ENCODE measurements around the gene FLT3.

The FLT3 gene

DNA sequence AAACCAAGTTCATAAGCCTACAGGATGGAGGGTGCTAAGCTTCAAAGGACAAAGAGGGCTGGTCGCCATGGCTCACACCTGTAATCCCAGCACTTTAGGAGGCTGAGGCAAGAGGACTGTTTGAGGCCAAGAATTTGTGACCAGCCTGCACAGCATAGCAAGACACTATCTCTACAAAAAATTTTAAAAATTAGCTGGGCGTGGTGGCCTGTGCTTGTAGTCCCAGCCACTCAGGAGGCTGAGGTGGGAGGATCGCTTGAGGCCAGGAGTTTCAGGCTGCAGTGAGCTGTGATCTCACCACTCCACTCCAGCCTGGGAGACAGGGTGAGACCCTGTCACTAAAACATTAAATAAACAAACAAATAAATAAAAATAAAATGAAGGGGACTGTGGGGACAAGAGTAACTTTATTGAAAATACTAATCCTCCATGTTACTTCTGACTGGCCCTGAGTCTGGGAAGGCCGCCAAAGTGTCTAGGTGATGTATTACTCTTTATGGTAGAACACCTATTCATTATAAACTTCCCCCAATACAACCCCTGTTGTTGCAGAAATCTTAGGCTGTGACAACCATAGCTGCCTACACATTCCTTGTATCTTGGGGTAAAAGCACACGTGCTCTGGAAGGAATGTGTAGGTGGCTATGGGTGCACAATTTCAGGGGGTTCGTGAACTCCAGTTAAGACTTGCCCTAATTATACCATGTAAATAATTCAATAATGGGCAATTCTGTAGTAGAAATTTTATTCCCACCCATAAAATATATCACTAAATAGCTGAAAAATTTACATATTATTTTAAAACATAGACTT is 97.3 kb downstream of the FLT3 start:
- DNase-seq (ENCODE audit: low read depth, low spot score), result no peak

DNA sequence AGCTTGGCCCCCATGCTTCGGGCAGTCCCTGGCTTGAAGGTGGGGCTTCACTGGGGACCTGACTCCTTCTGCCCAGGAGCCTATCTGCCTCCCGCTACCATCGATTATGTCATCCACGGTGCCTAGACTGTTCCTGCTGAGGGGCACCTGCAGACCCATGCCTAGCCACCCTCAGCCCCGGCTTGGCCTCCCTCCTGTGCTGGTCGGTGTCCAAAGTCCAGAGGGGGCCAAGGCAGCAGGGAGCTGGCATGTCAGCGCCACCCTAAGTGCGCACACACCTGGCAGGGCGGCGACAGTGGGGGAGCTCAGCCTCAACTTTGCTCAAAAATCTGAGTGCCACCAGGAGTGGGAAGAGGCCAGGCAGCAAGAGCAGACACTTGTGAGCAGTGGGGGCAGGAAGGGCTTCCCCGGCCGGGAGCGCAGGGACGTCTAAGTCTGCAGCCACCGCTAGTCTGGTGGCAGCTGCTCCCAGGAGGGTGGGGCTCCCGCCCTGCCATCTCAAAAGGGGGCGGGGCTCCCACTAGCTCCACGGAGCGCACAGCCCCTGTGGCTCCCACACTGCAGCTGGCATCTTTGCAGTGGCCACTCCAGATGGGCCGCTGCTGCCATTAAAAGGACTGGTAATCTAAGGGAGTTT is 98.4 kb downstream of the FLT3 start:
- no peak for DNase-seq (ENCODE audit: low read depth, low spot score)

DNA sequence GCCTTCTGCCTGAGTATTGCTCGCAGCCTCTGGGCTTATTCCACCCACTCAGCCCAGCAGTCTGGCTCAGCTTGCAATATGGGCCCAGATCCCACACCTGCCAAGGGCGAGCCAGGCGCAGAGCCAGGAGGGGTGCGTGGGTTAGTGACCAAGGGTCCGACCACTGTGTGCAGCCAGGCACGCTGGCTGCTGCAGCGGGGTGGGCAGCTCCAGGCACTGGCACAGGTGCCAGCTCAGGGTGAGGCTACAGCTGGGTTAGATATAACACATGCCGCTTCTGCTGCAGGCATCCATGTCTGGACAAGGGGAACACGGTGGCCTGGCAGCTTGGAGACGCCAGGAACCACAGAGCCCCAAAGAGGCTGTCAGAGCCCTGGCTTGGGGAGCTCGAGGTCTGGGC is 99.3 kb downstream of the FLT3 start:
- DNase-seq (ENCODE audit: low read depth, low spot score), result no peak

DNA sequence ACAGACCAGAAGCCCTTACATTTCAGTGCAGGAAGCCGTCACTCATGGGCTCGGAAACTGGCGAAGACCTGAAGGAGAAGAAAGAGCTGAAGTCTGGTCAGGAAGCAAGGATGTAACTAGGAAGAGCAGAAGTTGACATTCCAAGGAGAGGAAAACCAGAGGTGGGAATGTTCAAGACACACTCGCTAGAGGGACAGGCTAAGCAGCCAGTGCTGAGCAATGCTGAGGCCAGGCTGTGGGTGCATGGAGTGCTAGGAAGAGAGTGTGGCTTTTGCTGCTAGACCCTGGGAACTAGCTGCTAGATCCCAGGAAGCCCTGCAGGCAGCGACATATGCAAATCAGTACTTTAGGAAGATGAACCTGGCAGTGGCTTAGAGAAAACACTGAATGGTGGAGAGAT is 99.8 kb downstream of the FLT3 start:
- DNase-seq (ENCODE audit: low read depth, low spot score), result no peak

DNA sequence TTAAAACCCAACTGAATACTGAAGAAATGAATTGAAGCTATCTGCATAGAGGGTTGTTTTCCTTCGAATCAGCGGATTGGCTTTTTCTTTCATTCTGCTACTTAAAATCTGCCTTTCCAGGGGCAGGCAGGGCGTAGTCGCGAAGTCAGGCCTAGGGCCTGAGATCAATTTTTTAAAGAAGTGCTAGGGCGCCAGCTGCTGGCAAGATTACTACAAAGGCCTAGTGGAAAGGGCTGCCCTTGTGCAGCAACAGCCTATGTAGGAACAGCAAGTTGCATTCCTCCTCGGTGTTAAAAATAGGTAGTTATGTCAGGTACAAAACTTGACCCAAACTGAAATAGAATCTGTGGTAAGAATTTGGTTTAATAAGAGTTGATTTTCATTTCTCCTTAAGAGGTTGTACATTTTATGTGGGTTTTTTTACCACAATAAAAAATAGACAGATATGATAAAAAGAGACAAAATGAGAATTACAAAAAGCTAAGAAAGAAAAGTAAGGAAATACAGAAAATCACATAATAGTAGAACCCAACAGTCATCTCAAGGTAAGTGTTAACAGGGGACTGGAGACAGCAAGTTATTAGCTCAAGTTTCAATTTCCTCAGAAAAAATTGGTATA is 102.4 kb downstream of the FLT3 start:
- no peak for DNase-seq (ENCODE audit: low read depth, low spot score)

DNA sequence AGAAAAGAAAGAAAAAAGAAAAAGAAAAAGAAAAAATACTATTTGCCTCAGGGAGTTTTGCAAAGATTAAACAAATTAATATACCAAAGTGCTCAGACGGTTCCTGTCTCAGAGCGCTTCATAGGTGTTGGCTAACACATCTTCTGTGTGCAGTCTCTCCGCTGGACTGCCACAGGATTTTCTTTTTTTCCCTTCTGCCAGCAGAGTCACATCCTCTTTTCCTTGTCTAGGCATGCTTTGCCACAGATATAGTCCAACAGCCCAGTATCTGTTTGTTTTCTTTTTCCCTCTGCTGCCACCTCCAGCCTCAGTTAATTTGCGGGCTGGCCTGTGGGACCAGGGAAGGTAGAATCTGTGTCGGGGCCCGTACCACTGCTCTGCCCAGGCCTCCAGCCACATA is 108.5 kb downstream of the FLT3 start:
- DNase-seq (ENCODE audit: low read depth, low spot score), result no peak

DNA sequence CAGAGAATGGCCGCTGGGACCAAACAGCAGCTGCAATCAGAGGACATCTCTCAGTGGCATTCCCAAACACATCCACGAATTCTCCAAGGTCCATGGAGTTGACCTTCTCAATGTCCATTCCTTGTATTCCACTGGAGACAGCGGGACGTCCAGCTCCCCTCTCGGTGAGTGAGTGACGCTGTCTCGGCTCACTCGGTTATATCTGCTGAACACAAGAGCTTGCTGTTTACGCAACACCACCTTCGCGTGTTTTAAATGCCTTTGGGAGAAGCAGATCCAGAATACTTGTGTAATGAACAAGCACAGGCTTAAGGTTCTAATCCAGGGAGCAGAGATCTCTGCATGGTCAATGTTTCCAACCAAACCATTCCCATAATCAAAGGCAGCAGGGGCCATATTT is 111.9 kb downstream of the FLT3 start, which contains the start of gene URAD:
TSS of gene URAD (minus strand) at position 174 of the 400 bp plus-strand sequence. CDS start at position 118, 56 bp downstream.
- DNase-seq (ENCODE audit: low read depth, low spot score), result no peak

DNA sequence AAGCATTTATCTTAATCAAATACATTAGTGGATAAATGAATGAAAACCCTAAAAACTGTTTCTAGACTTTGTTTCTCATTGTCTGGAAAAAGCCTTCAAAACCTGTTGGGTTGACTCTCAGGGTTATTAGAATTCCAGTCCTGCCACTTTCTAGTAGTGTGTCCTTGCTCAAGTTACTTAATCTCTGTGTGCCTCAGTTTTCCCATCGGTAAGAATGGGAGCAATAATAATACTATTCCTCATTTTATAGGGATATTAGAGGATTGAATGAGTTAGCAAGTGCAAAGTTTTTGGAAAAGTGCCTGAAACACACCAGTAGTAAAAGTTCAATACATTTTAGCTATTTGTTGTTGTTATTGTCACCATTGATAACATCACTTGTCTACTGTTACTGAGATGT is 114.8 kb downstream of the FLT3 start:
- no peak for DNase-seq (ENCODE audit: low read depth, low spot score)

DNA sequence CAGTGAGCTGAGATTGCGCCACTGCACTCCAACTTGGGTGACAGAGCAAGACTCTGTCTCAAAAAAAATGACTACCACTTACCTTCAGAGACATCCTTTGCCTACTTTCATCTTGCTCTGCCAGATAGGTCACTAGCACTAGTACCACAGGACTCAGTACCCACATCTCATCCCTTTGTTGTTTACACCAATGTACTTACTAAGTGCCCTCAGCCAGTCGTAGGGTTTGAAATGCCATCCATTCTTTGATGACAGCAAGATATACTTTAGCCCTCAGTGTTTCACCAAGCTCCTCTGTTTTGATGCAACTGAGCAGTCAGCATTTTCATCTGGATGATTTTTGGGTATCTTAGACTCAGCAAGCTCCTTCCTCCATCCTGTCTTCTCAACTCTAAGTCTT is 118.0 kb downstream of the FLT3 start:
- no peak for DNase-seq (ENCODE audit: low read depth, low spot score)

DNA sequence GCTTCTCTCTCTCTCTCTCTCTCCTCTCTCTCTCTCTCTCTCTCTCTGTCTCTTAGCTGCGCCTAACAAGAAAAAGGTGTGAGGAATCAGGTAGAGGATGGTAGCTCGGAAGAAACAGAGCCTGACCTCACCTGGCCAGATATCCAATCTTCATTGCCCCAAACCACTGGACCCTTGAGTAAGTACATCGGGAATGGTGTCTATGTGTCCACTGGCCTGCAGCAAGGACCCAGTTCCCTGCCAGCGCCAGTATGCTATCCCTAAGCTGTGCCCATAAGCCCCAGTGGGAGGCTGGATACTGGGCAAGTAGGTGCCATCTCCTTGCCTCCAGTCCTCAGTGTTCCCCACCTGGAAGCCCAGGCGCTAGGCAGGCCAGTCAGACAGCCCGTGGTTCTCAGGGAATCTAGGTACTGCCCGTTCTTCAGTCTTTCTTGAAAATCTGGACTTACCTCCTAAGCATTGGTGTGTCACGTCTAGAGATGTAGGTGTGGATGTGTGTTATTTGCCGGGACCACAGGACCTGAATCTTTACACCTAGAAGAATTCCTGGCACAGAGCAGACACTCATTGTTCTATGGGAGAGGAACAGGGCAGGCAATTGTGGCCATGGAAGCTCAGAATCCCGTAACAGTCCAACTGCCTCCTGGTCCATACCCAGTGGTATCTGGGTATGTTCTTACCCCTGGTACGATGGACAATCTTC is 119.2 kb downstream of the FLT3 start:
- no peak for DNase-seq (ENCODE audit: low read depth, low spot score)

DNA sequence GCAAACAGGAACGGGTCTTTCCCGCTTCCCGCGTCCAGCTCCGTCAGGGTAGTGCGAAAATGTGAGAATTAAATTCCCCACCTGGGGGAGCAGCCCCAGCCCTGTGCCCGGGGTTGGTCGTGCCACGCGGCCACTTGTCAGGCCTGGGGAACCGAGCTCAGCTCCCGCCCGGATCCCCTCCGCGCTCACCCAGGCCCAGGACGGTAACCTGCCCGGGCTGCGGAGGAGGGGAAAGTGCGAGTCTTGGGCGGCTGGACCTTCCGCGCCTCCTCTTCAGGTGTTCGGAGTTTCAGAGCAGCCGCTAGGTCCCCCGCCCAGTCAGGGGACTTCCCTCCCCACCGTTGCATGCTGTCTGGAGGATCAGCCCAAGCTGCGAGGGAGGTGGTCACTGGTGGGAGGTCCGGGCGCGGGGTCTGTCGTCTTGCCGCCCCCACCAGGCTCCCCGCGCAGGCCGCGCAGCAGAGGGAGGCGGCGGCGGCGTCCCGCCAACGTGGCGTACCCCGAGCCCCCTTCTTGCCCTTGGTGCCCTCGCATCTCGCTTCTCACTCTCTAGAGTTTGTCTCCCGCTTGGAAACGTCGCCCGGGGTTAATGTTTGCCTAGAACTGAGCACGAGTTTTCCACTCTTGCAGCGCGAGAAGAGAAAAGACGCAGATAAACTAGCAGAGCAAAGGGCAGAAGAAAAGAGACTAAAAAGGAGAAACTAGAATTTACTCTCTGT is 119.9 kb downstream of the FLT3 start:
- DNase-seq (ENCODE audit: low read depth, low spot score), result no peak

DNA sequence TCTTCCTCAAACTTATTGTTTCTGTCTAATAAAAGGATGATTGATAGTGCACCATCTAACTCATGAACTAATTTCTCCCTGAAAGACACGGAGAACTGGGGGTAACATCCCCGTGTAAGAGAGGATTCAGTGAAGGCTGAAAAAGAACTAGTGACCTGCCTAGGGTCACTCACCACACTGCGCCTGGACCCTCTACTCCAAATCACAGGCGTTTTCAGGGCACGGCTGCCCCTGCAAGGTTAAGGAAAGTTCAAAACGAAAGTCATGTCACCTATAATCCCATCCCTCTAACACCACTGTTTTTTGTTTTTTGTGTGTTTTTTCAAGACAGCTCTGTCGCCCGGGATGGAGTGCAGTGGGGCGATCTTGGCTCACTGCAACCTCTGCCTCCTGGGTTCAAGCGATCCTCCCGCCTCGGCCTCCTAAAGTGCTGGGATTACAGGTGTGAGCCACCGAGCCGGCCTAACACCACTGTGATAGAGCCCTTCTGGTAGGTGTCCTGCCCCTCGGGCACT is 120.6 kb downstream of the FLT3 start:
- DNase-seq (ENCODE audit: low read depth, low spot score), result no peak

DNA sequence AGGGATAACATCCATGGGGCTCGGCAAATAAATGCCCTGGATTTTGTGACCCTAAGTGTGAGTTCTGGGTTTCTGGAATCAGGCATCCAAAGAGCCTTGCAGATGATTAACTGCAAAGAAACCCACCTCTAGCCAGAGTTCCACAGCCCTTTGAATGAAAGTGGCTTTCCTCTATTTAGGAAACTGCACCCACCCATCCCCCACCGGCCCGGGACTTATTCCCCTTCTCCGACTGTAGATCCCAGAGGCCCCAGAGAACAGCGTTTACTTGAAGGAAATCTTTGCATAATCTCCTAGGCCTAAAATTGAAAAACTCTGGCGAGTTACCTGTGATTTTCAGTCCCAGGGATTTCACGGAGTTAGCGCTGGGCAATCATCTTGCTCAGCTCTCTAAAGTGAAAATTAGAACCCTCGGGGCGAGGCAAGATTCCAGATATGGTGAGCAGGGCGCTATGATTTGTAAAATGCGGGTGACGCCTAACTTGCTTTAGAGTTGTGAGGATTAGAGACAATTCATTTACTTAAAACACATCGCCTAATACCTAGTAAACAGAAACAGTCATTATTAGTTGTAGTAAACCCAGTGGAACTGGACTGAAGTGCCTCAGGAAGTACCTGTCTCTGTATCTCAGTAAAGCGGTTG is 121.3 kb downstream of the FLT3 start:
- no peak for DNase-seq (ENCODE audit: low read depth, low spot score)

DNA sequence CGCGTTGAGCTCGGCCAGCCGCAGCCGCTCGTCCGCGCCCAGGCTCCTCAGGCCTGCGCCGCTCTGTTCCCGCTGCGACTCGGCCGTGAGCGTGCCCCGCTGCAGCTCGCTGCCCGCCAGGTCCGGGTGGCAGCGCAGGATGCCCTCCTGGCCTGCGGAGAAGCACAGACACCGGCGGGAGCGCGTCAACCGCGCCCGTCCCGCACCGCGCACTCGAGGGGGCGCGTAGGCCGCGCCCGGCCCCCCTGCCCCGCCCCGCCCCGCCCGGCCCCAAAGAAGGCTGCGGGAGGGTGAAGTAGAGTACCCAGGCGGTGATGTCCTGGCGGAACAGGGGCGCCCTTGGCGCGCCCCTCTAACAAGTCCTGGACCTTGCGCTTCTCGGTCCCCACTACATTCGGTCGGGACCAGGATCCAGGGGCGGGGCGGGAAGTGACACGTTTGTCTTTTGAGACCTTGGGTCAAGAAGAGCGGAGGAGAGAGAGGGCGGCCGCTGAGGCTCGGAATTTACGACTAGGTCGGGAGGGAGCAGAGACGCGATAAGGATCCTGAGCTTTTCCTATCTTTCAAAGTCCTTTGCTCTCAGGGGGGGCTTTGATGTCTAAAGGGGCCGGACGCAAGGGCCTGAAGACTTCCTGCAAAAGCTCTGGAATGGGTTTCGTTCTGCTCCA is 121.9 kb downstream of the FLT3 start:
- DNase-seq (ENCODE audit: low read depth, low spot score), result no peak

DNA sequence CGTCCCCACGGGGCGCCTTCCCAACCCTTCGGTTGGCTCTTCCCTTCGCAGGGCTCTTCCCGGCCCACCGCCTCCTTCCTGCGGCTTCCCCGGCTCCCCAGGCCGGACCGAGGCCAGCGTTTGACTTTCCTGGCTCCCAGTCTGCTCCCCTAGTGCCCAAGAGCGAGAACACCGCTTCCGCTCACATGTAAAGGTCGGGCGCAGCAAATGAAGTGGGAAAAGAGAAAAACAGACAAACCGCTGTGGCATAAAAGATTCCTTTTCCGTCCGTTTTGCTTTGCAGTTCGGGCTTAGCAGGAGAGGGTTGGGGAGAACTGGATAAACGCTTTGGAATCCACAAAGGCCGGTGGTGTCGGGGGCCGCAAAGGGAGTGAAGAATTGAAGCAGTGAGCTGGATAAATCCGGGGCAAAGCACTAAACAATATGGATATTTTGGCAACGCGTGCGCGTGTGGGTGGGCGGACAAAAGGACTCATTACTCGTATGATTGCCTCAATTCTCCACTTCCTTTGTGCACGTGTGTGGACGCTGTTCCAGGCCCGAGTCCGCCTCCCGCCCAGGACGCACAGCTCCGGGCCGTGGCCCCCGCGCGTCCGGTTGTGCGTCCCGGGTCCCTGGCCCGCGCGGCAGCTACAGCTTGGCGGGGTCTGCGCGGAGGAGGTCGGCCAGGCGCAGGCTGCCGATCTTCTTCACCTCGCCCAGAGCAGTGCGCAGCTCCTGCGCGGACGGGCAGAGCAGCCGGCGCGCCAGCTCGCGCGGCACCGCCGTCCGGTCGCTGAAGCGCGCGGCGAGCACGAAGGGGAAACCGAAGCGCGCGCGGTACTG is 122.7 kb downstream of the FLT3 start:
- DNase-seq (ENCODE audit: low read depth, low spot score), result no peak

DNA sequence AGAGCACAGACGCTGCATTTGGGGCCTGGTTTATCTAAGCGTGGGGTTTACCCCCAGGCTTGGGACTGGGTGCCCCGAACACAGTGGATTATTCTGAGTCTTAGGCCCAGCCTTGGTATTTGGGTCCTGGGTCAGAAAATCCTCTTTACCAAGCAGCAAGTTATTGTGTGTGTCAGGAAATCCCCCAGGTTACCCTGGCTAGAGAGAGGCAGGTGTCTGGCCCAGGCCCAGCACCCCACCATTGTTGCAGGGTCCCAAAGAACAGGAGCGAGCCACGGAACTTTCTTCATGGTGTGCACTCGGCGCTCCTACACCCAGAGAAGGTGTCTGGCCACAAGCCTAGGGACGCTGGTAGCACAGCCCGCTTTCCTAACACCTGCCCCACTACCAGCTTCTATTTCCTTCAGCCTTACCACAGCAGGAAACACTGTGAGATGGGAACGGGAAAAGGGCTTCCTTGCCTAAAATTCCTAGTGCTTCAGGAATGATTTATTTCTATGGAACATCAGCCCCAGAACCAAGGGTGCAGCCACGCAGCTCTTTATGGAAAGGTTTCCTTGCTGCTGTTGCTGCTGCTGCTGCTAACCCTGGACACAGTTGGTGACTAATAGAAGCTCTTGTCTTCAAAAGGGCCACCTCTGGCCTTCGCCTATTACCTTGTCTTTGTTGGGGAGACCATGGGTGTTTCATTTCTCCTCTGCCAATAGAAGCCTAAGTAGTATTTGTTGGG is 123.8 kb downstream of the FLT3 start:
- DNase-seq (ENCODE audit: low read depth, low spot score), result no peak

DNA sequence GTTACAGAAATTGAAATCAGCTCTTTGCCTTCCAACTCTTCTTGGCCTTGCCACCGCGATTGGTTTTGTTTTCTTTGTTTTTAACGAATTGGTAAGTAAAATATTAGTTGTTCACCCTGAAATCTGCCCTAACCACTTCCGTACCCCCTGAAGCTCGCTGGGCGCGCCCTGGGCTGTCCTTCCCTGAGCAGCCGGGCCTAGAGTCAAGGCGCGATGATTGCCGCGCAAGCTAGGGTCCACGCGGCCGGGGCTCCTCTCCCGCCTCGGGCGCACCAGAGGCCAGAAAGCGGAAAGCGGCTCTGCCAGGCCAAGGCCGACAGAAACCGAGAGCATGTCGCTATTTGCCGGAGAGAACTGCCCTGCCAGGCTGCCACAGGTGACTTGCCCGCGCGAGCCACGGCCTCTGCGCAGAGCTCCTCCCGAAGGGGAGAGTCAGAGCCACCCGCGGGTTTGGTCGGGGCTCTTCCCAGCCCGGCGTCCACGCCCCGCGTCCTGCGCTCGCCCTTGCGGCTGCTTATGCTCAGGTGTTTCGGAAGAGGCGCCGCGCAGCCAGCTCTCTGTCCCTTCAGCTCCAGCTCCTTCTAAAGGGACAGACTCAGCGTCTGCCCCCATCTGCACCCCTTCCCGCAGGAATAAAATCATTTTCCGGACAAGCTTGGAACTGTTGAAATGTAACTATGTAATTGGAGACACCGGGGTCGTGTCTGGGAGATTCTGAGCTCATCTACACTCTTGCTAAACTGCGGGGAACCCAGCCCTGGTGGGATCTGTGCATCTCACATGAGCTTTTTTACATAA is 124.6 kb downstream of the FLT3 start:
- no peak for DNase-seq (ENCODE audit: low read depth, low spot score)
